GM20431 (cell line): ENCODE measurements around the gene RPS6KL1.

ENCODE experiments used
- in situ Hi-C: fragments of 300-500 bp; cut with MseI, MboI; formaldehyde crosslinking; loops from one replicate; pipeline ENCODE4 v1.15.0; 2020; ENCODE audit warnings: low sequenced_read_pairs; ENCODE audit not compliant: unreplicated experiment

The RPS6KL1 gene

DNA sequence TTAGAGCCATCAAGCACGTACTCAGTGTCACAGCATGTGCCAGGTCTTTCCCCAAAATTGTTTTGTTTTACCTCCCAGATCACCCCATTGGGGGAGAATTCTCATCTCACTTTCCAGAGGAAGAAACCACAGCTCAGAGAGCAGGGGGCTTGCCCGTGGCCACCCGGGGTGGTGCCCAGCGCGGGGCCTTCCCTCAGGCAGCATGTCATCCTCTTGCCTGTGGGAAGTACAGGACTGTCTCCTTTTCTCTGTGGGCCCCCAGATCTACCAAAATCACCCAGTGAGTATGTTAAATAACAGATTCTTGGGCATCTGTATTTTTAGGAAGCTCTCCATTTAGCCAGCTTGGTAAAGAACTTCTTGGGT, 5.9 kb downstream of the RPS6KL1 start:
- in situ Hi-C loops = no loop called here

GRCh38 chr14:74915826-74916225, 7.2 kb downstream of the RPS6KL1 start:
- in situ Hi-C loops = no loop called here

DNA sequence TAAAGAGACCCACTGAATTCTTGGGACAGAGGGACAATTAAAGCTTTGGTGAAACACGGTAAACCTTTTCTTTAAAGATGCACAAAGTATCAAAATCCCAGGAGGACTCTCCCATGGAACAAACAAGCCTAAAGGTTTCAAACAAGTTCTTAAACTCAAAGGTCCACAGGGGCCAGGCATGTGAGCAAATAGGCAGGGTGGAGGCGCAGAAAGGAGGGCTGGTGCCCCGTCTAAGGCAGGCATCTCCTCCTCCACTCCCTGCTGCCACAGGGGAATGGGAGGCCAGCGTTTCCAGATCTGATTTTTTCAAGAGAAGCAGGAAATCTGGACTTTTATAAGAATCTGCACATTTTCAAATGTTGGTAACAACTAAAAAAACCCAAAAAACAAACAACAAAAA, 7.6 kb downstream of the RPS6KL1 start:
- in situ Hi-C loops = no loop called here

- in situ Hi-C loops = no loop called here
These were observed 9.0 kb downstream of the RPS6KL1 start for GRCh38 chr14:74913986-74914573.

- in situ Hi-C loops = no loop called here
These were observed 9.6 kb downstream of the RPS6KL1 start for GRCh38 chr14:74913393-74913910.

DNA sequence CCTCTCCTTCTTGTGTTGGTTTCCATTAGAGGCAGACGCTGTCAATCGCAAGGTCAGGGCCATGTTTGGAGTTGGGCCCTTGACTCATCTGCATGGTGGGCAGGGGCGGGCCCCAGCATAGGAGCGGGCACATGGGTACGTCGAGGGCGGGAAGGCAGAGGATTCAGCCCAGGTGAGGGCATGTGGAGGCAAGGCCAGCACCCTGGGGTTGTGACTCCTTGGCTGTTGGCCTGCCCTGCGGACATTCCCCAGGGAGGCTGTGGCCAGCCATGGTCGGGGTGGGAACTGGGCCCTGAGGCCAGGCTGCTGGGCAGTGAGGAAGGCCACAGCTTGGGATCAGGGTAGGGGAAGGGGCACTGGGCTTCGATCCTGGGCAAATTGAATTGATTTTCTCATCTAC, 10.3 kb downstream of the RPS6KL1 start:
- in situ Hi-C loops = no loop called here

- in situ Hi-C loops = no loop called here
These were observed 10.9 kb downstream of the RPS6KL1 start for GRCh38 chr14:74912111-74912510.

GRCh38 chr14:74911704-74912103, 11.4 kb downstream of the RPS6KL1 start:
- in situ Hi-C loops = no loop called here

DNA sequence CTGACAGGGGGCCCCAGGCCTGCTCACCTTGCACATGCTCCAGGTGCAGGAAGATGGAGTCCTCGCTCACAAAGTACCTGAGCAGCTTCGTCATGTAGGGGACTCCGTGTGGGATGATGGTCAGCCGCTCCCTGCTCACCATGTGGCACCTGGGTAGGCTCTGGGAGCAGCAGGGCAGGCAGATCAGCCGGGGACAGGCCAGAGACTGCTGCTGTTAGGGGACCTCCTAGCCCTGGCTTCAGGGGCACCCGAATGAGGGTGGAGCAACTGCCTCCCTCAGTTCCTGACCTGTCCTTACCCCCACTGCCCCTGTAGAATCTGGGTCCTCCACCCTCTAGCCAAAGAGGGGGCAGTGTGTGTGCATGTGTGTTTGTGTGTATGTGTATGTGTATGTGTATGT, 11.8 kb downstream of the RPS6KL1 start:
- in situ Hi-C loops = no loop called here

- in situ Hi-C loops = no loop called here
These were observed 12.5 kb downstream of the RPS6KL1 start for GRCh38 chr14:74910556-74910955.

DNA sequence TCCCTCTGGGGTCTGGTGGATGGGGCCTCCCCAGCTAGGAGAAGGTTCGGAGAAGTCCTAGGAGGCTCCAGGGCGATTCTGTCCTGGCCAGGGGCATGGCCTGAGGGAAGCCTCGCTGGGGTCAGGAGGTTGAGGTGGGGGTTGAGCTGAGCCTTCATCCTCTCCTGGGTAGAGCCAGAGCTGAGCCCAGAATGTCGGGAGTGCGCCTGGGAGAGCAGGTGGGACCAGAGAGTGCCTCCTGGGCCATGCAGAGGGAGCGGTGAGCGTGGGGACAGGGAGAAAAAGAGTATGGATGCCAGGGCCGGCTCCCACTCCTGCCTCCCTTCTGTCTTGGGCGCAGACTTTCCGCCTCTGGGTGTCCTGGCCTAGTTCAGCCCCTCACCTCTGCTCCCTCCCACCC, 13.1 kb downstream of the RPS6KL1 start:
- in situ Hi-C loops = no loop called here

DNA sequence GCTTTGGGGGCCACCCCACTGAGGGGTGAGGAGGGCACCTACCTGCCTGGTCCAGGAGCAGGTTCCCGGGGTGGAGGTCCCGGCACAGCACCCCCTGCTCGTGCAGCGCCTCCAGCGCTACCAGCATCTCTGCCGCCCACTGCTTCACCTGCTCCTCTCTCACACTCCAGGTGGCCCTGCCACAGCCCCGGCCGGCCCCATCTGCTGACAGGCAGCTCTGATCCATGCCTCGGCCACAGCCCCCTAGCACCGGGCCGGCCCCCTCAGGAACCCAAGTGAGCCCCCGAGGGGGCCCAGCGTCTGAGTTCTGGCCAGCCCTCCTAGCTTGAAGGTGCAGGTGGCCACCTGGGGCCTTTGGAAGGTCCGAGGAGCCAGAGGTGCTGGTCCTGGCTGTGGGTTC, 13.6 kb downstream of the RPS6KL1 start:
- in situ Hi-C loops = no loop called here

GRCh38 chr14:74908861-74909341, 14.2 kb downstream of the RPS6KL1 start:
- in situ Hi-C loops = no loop called here

GRCh38 chr14:74907744-74908143, 15.3 kb downstream of the RPS6KL1 start:
- in situ Hi-C loops = no loop called here

- in situ Hi-C loops = no loop called here
These were observed 16.0 kb downstream of the RPS6KL1 start for GRCh38 chr14:74906925-74907521.

DNA sequence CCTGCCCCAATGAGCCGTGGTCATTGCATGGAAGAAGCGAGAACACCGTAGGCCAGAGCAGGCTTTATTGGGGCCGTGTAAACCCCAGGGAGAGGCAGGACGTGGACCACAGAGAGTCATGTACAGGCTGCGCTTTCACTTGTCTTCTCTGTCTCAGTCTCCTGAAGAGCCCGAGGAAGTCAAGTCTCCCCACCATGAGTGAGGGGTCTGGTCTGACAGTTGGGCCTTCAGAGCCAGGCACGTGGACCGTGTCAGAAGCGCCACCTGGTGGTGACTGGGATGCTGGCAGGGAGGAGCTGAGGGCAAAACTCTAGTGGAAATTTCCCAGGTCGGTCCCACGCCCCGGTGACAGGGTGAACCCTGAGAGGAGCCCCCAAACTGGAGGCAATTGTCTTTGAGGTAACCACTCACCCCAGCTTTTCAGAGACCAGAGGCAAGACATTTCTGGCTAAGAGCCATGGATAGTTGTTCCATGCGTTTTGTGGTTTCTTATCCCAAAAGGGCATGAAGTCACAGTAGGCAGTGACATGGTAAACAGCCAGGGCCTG, 17.4 kb downstream of the RPS6KL1 start:
- in situ Hi-C loops = no loop called here

DNA sequence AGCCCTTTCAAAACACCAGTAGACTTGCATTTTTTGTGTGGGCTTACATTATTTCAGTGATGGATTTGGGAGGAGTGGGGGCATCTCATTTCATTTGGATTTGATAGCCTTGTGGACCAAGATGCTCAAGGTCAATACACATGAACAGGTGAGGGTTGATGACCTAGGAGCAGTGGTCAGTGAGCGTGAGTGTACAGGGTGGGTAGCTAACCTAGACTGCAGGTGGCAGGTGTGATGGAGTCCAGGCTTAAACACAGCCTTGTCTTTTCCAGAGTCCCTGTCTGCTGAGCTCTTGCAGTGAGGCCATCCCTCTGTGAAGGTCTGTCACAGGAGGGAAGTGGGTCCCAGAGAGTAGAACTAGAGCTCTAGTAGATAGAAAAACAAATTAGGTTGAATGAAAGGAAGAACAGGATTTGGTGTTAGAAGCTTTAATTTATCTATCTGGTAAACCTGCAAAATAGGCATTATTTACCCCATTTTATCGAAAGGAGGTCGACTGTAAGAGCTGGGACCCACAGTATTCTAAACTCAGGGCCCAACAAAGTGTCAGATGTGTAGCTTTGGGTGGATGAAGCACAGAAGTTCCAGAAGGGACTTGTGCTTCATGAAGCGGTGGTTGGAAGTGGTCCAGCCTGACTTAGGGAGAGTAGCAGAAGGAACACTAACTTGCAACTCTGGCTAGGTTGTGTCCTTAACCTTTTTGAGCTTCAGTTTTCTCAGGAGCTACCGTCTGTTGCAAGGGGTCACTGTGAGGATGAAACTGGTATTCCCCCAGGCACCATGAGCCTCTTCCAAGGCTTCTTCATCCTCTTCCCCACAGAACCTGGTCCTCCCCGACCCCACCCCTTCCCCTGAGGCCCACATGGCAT, 18.2 kb downstream of the RPS6KL1 start:
- in situ Hi-C loops = no loop called here

GRCh38 chr14:74902941-74903705, 19.9 kb downstream of the RPS6KL1 start:
- in situ Hi-C loops = no loop called here

GRCh38 chr14:74898694-74899093, 24.4 kb downstream of the RPS6KL1 start:
- in situ Hi-C loops = no loop called here

DNA sequence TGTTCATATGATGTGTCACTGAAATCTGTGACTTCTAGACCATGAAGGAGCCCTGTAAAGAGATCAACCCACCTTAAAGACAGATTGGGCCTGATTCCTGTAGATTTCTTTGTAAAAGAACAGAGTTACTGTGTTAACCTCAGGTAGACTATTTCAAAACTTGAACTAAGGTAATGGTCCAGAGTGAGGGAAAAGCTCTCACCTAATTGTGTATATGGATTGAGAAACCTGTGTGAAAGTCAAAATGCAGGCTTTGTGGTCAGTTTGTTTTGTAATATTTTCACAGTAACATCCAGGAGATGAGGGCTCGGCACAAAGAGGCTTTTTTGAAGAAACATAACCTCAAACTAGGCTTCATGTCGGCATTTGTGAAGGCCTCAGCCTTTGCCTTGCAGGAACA, 25.0 kb downstream of the RPS6KL1 start:
- in situ Hi-C loops = no loop called here
